HG03064 (cell line): ENCODE measurements around the gene DEGS2.

Experiments used
- ATAC-seq: cut with Tn5 transposase; IDR thresholded peaks from one replicate; pipeline ENCODE4 v1.9.1; 2021; ENCODE audit warnings: low read depth; ENCODE audit not compliant: unreplicated experiment

DEGS2 gene

GRCh38 chr14:100149851-100150611 is 9.4 kb downstream of the DEGS2 start:
- ATAC-seq = no peak

GRCh38 chr14:100148837-100149731 is 10.4 kb downstream of the DEGS2 start:
- ATAC-seq = no peak

- ATAC-seq = no peak
These were observed 11.6 kb downstream of the DEGS2 start for GRCh38 chr14:100147691-100148464.

GRCh38 chr14:100147181-100147631 is 12.2 kb downstream of the DEGS2 start:
- no peak for ATAC-seq

GRCh38 chr14:100146531-100147091 is 12.8 kb downstream of the DEGS2 start:
- no peak for ATAC-seq

- no peak for ATAC-seq
These were observed 13.6 kb downstream of the DEGS2 start for GRCh38 chr14:100145682-100146464.

- ATAC-seq = no peak
These were observed 14.3 kb downstream of the DEGS2 start for GRCh38 chr14:100144996-100145646.

GRCh38 chr14:100144645-100144995 is 14.8 kb downstream of the DEGS2 start:
- ATAC-seq = no peak

- no peak for ATAC-seq
These were observed 15.5 kb downstream of the DEGS2 start for GRCh38 chr14:100143934-100144333.

- no peak for ATAC-seq
These were observed 15.9 kb downstream of the DEGS2 start for GRCh38 chr14:100143523-100143922.

- ATAC-seq = no peak
These were observed 17.1 kb downstream of the DEGS2 start for GRCh38 chr14:100142073-100143040.

GRCh38 chr14:100141098-100141497 is 18.3 kb downstream of the DEGS2 start:
- ATAC-seq = no peak

- ATAC-seq = no peak
These were observed 18.9 kb downstream of the DEGS2 start for GRCh38 chr14:100140452-100141078.

GRCh38 chr14:100138955-100139354 is 20.5 kb downstream of the DEGS2 start:
- ATAC-seq = no peak

- no peak for ATAC-seq
These were observed 21.2 kb downstream of the DEGS2 start for GRCh38 chr14:100138082-100138787.

- no peak for ATAC-seq
These were observed 22.3 kb downstream of the DEGS2 start for GRCh38 chr14:100137173-100137572.

- no peak for ATAC-seq
These were observed 23.7 kb downstream of the DEGS2 start for GRCh38 chr14:100135784-100136183.
